ENCODE results near the gene AAK1.

GRCh38 chr2:69668598-69668997 lies 25.1 kb upstream of the AAK1 start:
- no peak for TF ChIP-seq POLR2A (IDR thresholded peaks at IDR 0.05)
- TF ChIP-seq, protein P1, sequence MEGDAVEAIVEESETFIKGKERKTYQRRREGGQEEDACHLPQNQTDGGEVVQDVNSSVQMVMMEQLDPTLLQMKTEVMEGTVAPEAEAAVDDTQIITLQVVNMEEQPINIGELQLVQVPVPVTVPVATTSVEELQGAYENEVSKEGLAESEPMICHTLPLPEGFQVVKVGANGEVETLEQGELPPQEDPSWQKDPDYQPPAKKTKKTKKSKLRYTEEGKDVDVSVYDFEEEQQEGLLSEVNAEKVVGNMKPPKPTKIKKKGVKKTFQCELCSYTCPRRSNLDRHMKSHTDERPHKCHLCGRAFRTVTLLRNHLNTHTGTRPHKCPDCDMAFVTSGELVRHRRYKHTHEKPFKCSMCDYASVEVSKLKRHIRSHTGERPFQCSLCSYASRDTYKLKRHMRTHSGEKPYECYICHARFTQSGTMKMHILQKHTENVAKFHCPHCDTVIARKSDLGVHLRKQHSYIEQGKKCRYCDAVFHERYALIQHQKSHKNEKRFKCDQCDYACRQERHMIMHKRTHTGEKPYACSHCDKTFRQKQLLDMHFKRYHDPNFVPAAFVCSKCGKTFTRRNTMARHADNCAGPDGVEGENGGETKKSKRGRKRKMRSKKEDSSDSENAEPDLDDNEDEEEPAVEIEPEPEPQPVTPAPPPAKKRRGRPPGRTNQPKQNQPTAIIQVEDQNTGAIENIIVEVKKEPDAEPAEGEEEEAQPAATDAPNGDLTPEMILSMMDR (IDR thresholded peaks at IDR 0.05): no peak

All from esophagus squamous epithelium (tissue), 4 donors.